Mucosa of descending colon (tissue), 3 donors: ENCODE data around the gene TARBP1. TPM values are rescaled to one million over a fixed set of nuclear protein-coding genes. Genes with fewer than 3 reads are reported as not detected.

Experiments
- ATAC-seq: fragments of 200-7000 bp; cut with Tn5 transposase; one replicate; pipeline ENCODE4 v1.9.1; 2020; ENCODE audit warnings: mild to moderate bottlenecking, moderate library complexity
- DNase-seq, 3 donors: peaks; one replicate each; pipeline ENCODE4 v3.0.0-alpha.2; 2020
- H3K36me3 ChIP-seq: fragments of 200-600 bp; one replicate; pipeline ENCODE4 v1.8.0; 2021; ENCODE audit warnings: low read depth, mild to moderate bottlenecking
- H3K4me1 ChIP-seq: fragments of 200-600 bp; one replicate; pipeline ENCODE4 v1.8.0; 2021; ENCODE audit warnings: low read depth, mild to moderate bottlenecking
- H3K4me3 ChIP-seq: fragments of 200-600 bp; one replicate; pipeline ENCODE4 v1.8.0; 2021; ENCODE audit warnings: mild to moderate bottlenecking
- H3K9me3 ChIP-seq: fragments of 200-600 bp; one replicate; pipeline ENCODE4 v1.8.0; 2021; ENCODE audit warnings: mild to moderate bottlenecking
- intact Hi-C, 2 donors: fragments of 100-400 bp; cut with DNase I in 1 of 2; cut with micrococcal nuclease in 1 of 2; formaldehyde crosslinking; loops; one replicate each; pipeline versions ENCODE4 v1.11.0 to v1.11.1; 2022; cut with DNase I, micrococcal nuclease
- total RNA-seq, 3 donors: library from RNA; stranded (reverse); fragmentation: NEBNext Ultra II Directional in 2 of 3; extraction: Animal tissue kit (Norgen Biotek cat#: 25700) in 2 of 3; gene quantifications; one replicate each; pipeline versions ENCODE4 v1.2.1 to v1.2.4, GENCODE V29; 2021 to 2023
- TF ChIP-seq, protein P1 (sequence below): fragments of 200-600 bp; IDR thresholded peaks from one replicate; pipeline ENCODE4 v1.8.0; 2022; ENCODE audit warnings: antibody characterized with exemption, mild to moderate bottlenecking
- donor health status: DM: no; HTN: no; CAD: no; lungs with moderate emphysema.
- donor health status: DM: no; HTN: no; CAD: no.
- donor health status: DM: no; HTN: yes; CAD: no.

The TARBP1 gene
- total RNA-seq, 3 donors from 2014 or later = 16.2 to 29.5 (median 23.5) TPM

DNA sequence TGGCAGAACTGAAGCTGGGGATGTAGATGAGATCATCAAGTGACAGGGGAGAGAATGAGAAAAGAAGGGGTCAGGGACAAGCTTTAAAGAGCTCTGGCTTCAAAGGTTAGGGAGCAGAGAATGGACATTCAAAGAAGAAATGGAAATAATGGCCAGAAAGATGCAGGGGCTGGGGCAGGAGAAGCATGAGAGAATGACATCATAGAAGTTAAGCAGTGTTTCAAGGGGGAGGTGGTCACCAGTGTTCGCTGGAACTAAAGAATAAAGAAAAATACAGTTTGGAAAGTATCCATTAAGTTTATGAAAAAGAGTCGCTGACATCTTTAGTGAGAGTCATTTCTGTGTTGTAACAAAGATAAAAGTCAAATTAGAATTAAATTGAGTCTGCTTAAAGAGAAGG is 44.3 kb downstream of the TARBP1 start:
- Histone ChIP-seq H3K9me3 (no peaks in the 10 kb centered on the region), H3K4me3 (no peak overlapping the region), H3K4me1 (no peaks in the 10 kb centered on the region), H3K36me3 (no peaks in the 10 kb centered on the region)
- intact Hi-C loops = no loop called here
- no peak for ATAC-seq
- DNase-seq = no peak
- TF ChIP-seq, protein P1, sequence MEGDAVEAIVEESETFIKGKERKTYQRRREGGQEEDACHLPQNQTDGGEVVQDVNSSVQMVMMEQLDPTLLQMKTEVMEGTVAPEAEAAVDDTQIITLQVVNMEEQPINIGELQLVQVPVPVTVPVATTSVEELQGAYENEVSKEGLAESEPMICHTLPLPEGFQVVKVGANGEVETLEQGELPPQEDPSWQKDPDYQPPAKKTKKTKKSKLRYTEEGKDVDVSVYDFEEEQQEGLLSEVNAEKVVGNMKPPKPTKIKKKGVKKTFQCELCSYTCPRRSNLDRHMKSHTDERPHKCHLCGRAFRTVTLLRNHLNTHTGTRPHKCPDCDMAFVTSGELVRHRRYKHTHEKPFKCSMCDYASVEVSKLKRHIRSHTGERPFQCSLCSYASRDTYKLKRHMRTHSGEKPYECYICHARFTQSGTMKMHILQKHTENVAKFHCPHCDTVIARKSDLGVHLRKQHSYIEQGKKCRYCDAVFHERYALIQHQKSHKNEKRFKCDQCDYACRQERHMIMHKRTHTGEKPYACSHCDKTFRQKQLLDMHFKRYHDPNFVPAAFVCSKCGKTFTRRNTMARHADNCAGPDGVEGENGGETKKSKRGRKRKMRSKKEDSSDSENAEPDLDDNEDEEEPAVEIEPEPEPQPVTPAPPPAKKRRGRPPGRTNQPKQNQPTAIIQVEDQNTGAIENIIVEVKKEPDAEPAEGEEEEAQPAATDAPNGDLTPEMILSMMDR = no peak

DNA sequence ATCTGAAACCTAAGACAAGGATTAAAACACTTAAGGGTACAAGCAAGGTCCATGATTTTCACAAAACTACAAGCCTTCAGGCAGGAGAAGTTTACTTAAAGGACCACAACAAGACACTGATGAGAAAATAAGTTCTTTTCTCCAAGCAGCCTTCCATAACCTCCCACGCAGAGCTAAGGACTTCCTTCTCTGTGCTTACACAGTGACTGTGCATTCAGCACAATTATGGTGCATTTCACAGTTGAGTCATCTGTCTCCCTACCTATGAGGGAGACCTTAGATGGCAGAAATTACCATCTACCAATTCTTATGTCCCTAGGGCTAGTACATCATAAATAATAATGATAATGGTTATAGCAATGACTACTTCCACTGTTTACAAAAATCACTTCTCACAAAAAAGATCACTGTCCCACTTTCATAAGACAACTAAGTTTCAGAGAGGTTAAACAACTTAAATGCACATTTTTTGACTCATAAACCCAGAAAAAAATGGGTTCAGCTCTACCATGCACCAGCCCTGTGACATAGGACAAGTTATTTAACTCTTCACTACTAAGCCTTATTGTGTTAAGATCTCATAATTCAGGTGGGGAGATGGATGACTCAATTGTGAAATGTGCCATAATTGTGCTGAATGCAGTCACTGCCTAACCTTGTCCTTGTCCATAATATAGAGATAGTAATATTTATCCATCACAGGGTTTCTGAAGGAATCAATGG is 45.3 kb downstream of the TARBP1 start:
- no peaks in the 10 kb centered on the region for H3K4me1 ChIP-seq
- TF ChIP-seq, protein P1 = no peak
- H3K9me3 ChIP-seq = no peaks in the 10 kb centered on the region
- peak; percentile 34 for ATAC-seq
- DNase-seq = no peak
- intact Hi-C loops = no loop called here
- no peaks in the 10 kb centered on the region for H3K36me3 ChIP-seq
- no peak overlapping the region for H3K4me3 ChIP-seq

DNA sequence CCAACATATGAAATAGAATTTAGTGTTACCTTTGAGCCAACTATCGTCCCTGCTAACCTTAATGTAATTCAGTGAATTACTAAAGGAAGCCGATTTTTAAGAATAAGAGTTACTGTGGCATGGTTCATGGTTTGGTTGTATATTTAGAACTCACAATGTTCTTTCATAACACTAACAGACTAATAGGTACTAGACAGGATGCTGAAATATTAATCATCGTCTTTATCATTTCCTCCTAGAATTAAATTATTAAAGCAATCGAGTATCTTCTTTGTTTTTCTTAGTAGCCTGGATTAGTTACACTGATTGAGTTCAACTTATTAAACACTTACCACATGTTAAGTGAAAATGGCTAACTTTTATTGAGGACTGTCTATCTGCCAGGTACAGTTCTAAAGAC is 47.7 kb downstream of the TARBP1 start:
- Histone ChIP-seq H3K4me3 (no peak overlapping the region), H3K4me1 (no peaks in the 10 kb centered on the region), H3K9me3 (no peaks in the 10 kb centered on the region), H3K36me3 (no peaks in the 10 kb centered on the region)
- intact Hi-C loops = no loop called here
- no peak for ATAC-seq
- TF ChIP-seq, protein P1 = no peak
- no peak for DNase-seq

DNA sequence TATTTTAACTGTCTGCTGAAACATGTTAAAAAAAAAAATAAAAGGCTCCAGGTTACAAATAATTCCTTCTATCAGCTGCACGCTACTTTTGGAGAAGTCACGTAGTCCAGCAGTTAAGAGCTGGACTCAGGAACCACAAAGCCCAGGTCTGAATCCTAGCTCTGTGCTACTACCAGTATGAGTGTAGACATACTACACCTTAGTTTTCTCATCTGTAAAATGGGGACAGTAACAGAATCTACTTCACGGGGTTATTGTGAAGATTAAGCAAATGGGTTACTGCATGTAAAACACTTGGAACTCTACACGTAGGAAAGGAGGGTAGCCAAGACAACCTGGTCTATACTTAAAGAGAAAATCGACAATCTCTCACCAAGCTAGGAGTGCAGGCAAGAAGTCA is 48.3 kb downstream of the TARBP1 start:
- Histone ChIP-seq H3K36me3 (no peaks in the 10 kb centered on the region), H3K9me3 (no peaks in the 10 kb centered on the region), H3K4me3 (no peak overlapping the region), H3K4me1 (no peaks in the 10 kb centered on the region)
- TF ChIP-seq, protein P1 = no peak
- ATAC-seq (no peak), DNase-seq (no peak)
- intact Hi-C loops = no loop called here

DNA sequence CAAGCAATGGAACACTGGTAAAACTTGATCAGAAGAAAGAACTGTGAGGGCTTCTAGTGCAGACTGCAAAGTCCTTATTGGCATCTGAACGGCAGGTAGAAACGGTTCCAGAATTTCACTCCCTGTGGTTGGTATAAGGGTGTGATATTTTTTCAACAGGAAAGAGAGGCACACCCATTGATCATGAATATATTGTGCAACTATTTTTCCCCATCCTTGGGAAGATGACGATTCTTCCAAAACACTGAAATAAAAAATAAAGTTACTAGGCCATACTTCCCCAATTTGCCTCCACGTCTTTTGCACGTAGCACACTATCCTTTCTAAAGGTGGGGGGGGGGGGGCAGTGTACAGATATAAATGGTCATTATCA is 49.6 kb downstream of the TARBP1 start:
- H3K36me3 ChIP-seq = no peaks in the 10 kb centered on the region
- TF ChIP-seq, protein P1 = no peak
- no peaks in the 10 kb centered on the region for H3K9me3 ChIP-seq
- no peak for DNase-seq
- intact Hi-C loops = no loop called here
- ATAC-seq = no peak
- H3K4me3 ChIP-seq = no peak overlapping the region
- H3K4me1 ChIP-seq = no peaks in the 10 kb centered on the region
